GM10266 (cell line): Measurements from ENCODE around the gene SYT1.

Experiments
- DNase-seq: peaks from one replicate; pipeline ENCODE4 v3.0.0; 2012; ENCODE audit errors: extremely low spot score
- TF ChIP-seq, protein P1 (sequence below): IDR thresholded peaks from 2 replicates; pipeline ENCODE4 v1.5.1; 2012; ENCODE audit warnings: mild to moderate bottlenecking, low read depth; ENCODE audit not compliant: control insufficient read depth, insufficient read depth; ENCODE audit errors: missing control alignments

The SYT1 gene

DNA sequence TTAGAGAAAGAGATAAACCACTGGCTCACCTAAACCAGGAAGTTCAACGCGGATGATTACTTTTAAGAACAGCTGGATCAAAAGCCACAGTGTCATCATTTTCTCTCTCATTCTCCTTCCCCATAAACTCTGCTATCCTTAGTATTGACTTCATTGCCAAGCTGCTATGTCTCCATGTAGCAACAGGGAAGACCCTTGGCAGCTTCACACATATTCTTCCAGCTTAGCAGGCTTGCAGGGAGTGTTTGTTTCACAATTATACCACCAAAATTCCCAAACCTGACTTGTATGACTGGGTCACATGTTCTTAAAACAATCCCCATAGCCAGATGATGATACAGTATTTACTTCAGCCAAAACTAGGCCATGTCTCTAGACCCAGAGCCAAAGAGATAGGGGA lies 590.7 kb downstream of the SYT1 start:
- DNase-seq = no peak
- TF ChIP-seq, protein P1, sequence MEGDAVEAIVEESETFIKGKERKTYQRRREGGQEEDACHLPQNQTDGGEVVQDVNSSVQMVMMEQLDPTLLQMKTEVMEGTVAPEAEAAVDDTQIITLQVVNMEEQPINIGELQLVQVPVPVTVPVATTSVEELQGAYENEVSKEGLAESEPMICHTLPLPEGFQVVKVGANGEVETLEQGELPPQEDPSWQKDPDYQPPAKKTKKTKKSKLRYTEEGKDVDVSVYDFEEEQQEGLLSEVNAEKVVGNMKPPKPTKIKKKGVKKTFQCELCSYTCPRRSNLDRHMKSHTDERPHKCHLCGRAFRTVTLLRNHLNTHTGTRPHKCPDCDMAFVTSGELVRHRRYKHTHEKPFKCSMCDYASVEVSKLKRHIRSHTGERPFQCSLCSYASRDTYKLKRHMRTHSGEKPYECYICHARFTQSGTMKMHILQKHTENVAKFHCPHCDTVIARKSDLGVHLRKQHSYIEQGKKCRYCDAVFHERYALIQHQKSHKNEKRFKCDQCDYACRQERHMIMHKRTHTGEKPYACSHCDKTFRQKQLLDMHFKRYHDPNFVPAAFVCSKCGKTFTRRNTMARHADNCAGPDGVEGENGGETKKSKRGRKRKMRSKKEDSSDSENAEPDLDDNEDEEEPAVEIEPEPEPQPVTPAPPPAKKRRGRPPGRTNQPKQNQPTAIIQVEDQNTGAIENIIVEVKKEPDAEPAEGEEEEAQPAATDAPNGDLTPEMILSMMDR = no peak

GRCh38 chr12:79482323-79482722 lies 617.7 kb downstream of the SYT1 start:
- DNase-seq = no peak
- TF ChIP-seq, protein P1 = no peak

DNA sequence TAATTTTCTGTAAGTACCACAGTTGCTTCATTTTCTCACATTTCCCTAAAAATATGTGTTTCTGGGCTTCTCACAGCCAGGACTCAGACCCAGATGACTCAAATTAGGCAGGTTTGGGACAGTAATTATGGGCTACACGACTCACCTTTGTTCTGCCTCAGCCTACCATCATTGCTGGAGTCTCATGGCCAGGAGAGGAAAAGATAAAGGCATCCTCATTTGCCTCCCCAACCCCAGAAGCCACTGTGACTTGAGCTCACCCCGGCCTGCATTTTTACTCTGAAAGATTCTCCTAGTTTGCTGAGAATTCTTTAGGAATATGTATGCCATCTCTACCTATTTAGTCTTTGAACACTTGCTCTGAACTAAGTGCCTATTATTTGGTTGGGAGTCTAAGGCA lies 618.3 kb downstream of the SYT1 start:
- no peak for DNase-seq

GRCh38 chr12:79486154-79486553 lies 621.6 kb downstream of the SYT1 start:
- TF ChIP-seq, protein P1 = no peak
- no peak for DNase-seq

More for the DNA sequence above, 618.3 kb downstream of the SYT1 start:
- TF ChIP-seq, protein P1 = no peak

DNA sequence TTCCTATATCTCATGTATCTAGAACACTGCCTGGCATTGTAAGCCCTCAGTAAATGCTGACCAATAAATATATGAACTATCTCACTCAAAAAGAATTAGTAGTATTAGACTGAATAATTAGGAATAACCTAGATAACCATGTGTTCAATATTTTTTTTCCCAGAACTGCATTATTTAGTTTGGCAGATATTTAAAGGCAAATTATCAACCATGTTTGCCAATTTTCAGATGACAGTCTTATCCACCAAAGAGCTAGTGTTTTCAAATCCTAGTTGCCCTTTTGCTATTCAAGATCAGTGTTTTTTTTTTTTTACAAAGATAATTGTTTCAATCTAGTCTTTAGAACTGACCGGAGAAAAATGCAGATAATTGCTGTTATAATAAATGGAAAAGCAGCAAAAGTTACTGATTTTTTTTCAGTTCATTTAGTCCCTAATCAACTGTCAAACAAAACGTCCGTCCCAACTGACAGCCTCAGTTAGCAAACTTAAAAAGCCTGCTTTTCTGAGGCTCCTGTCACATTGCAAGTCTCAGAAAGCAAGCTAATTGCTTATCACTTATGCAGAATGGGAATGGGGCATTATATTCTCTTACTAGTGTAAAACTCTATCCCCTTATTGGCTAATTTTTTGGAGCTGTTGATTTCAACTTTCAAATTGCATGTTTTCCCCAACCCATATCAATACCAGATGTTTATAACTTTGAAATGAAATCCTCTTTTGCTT lies 623.0 kb downstream of the SYT1 start:
- TF ChIP-seq, protein P1 = no peak
- no peak for DNase-seq
